GM12878 (cell line): ENCODE measurements around the gene SEMA3B. TPM values are rescaled to one million over a fixed set of nuclear protein-coding genes. Genes with fewer than 3 reads are reported as not detected.
A peak's percentile ranks its signal among the peaks of the same experiment; 100 is the strongest.

ENCODE experiments used
- ATAC-seq: fragments of 200-7000 bp; cut with Tn5 transposase; 3 replicates; pipeline ENCODE4 v1.9.1; 2020; ENCODE audit warnings: mild to moderate bottlenecking, moderate library complexity
- BruUV-seq: library from RNA; stranded (reverse); fragments of 400-500 nt; replicated peaks from 2 replicates; lab custom pipeline; 2021; lab: Mats Ljungman, UMichigan
- CTCF ChIA-PET: fragments of 300-600 bp; sonication (Branson Sonifier 250); formaldehyde crosslinking; extraction: SDS; loops from one replicate; lab custom pipeline; 2021; ENCODE audit warnings: inconsistent platforms; lab: Yijun Ruan, JAX
- POLR2A ChIA-PET: fragments of 350-600 bp; formaldehyde crosslinking; extraction: SDS; loops from one replicate; lab custom pipeline; 2021; ENCODE audit warnings: inconsistent platforms; lab: Charles Lee
- RAD21 ChIA-PET: fragments of 300-600 bp; sonication (Branson Sonifier 250); formaldehyde crosslinking; loops from one replicate; lab custom pipeline; 2023; ENCODE audit warnings: antibody characterized with exemption; ENCODE audit not compliant: unreplicated experiment; lab: Charles Lee
- SMC1A ChIA-PET: fragments of 300-600 bp; sonication (Branson Sonifier 250); formaldehyde crosslinking; loops from one replicate; lab custom pipeline; 2023; ENCODE audit not compliant: unreplicated experiment, uncharacterized antibody; lab: Charles Lee
- DNase-seq: peaks from one replicate; pipeline ENCODE4 v3.0.0-alpha.2; 2011; ENCODE audit warnings: low read depth, low spot score
- FAIRE-seq: peaks from 3 replicates; lab custom pipeline; 2011; peaks lifted over from hg19 to GRCh38; lab: Jason Lieb, UNC
- H2AFZ ChIP-seq: 2 replicates; pipeline ENCODE4 v1.6.0; 2011; ENCODE audit warnings: low read depth, low read length, control low read depth; ENCODE audit not compliant: control insufficient read depth
- H3K27ac ChIP-seq: 2 replicates; pipeline ENCODE4 v1.5.1; 2011; ENCODE audit warnings: control low read depth; ENCODE audit not compliant: control insufficient read depth, insufficient read depth
- H3K27me3 ChIP-seq, 2 experiments: replicated peaks in 1 of 2; 2 replicates each; pipeline versions ENCODE4 v1.6.0 to v1.6.1; 2011; ENCODE audit warnings: low read length in 1 of 2; ENCODE audit not compliant: control insufficient read depth in 2 of 2, insufficient read depth in 2 of 2
- H3K36me3 ChIP-seq, 2 experiments: 2 replicates each; pipeline ENCODE4 v1.5.1; 2011; ENCODE audit warnings: low read length in 1 of 2; ENCODE audit not compliant: control insufficient read depth in 2 of 2, insufficient read depth in 2 of 2
- H3K4me1 ChIP-seq: 2 replicates; pipeline ENCODE4 v1.6.1; 2011; ENCODE audit warnings: mild to moderate bottlenecking, low read length, moderate library complexity, mixed read lengths; ENCODE audit not compliant: control insufficient read depth, insufficient read depth
- H3K4me2 ChIP-seq: 2 replicates; pipeline ENCODE4 v1.6.0; 2011; ENCODE audit warnings: control low read depth; ENCODE audit not compliant: control insufficient read depth, insufficient read depth
- H3K4me3 ChIP-seq: fragments of 200-600 bp; sonication (generic); 2 replicates; pipeline ENCODE4 v1.5.1; 2016
- H3K79me2 ChIP-seq: 2 replicates; pipeline ENCODE4 v1.6.0; 2011; ENCODE audit warnings: low read length; ENCODE audit not compliant: control insufficient read depth, insufficient read depth
- H3K9ac ChIP-seq: 2 replicates; pipeline ENCODE4 v1.8.0; 2011; ENCODE audit warnings: low read length, control low read depth, mixed read lengths; ENCODE audit not compliant: control insufficient read depth, insufficient read depth
- H3K9me3 ChIP-seq: replicated peaks from 3 replicates; pipeline ENCODE4 v1.5.1; 2011; ENCODE audit warnings: mild to moderate bottlenecking, low read length; ENCODE audit not compliant: control insufficient read depth, insufficient read depth
- H4K20me1 ChIP-seq: 2 replicates; pipeline ENCODE4 v1.6.0; 2011; ENCODE audit not compliant: control insufficient read depth, insufficient read depth
- ETV6 ChIP-seq, 2 experiments: fragments of 450-650 bp in 1 of 2; IDR thresholded peaks in 1 of 2; conservative IDR thresholded peaks in 1 of 2; 2 replicates each; pipeline ENCODE4 v1.6.1; 2014; ENCODE audit warnings: antibody characterized with exemption in 1 of 2, borderline replicate concordance in 1 of 2, low read depth in 1 of 2, mild to moderate bottlenecking in 1 of 2, moderate library complexity in 1 of 2
- MYB ChIP-seq: fragments of 150-350 bp; IDR thresholded peaks from 2 replicates; pipeline ENCODE4 v1.6.1; 2014; ENCODE audit warnings: mild to moderate bottlenecking, low read depth, low read length, borderline replicate concordance
- RUNX3 ChIP-seq: IDR thresholded peaks from 2 replicates; pipeline ENCODE4 v1.6.1; 2012; ENCODE audit warnings: low read length, inconsistent platforms
- ZNF274 ChIP-seq: IDR thresholded peaks from one replicate; pipeline ENCODE4 v1.8.0; 2011; ENCODE audit not compliant: insufficient read length, insufficient read depth
- WGBS: methylation state at CpG from one replicate; pipeline ENCODE4 v1.1.6; 2016; ENCODE audit warnings: low lambda C conversion rate; ENCODE audit not compliant: insufficient replicate concordance, insufficient coverage; ENCODE audit errors: missing lambda C conversion rate; 5-methylcytosine and 5-hydroxymethylcytosine counted together
- in situ Hi-C: fragments of 300-500 bp; cut with MboI; formaldehyde crosslinking; loops from 9 replicates; pipeline ENCODE4 v1.14.3; 2018; ENCODE audit warnings: mixed read lengths
- intact Hi-C: fragments of 100-400 bp; cut with micrococcal nuclease; formaldehyde crosslinking; loops from one replicate; pipeline ENCODE4 v1.14.2; 2022; ENCODE audit not compliant: unreplicated experiment
- polyA plus RNA-seq, 11 experiments: library from polyadenylated mRNA; depleted of rRNA in 4 of 11; unstranded in 6 of 11; stranded (reverse) in 5 of 11; fragments of >200 nt; fragmentation: Nextera tagmentation in 4 of 11; fragmentation: Illumina TruSeq in 1 of 11; extraction: Ambion mirVana in 4 of 11; extraction: Trizol in 1 of 11; gene quantifications; 1 replicate in 1 of 11; 2 replicates in 10 of 11; pipeline versions ENCODE4 v1.2.1 to v1.2.3, GENCODE V29; 2011 to 2016; ENCODE audit warnings: inconsistent platforms in 2 of 11, missing spikeins in 2 of 11, low read depth in 1 of 11
- total RNA-seq, 4 experiments: library from RNA; depleted of rRNA in 3 of 4; stranded (reverse); fragments of >200 nt in 3 of 4; fragmentation: Illumina TruSeq in 1 of 4; extraction: Trizol in 1 of 4; gene quantifications; 2 replicates each; pipeline versions ENCODE4 v1.2.1 to v1.2.3, GENCODE V29; 2013 to 2021
- TF ChIP-seq, protein P1 (sequence below): fragments of 450-650 bp; formaldehyde crosslinking; IDR thresholded peaks from 2 replicates; pipeline ENCODE4 v1.4.0; 2020; ENCODE audit warnings: mild to moderate bottlenecking, moderate library complexity
- TF ChIP-seq, protein P2 (sequence below): fragments of 450-650 bp; IDR thresholded peaks from 2 replicates; pipeline ENCODE4 v1.6.1; 2017; ENCODE audit warnings: low read depth, mild to moderate bottlenecking, moderate library complexity

Gene SEMA3B
- total and polyA plus RNA-seq, 10 of the 15 experiments (the other 5 are each of a cell fraction or from before 2014, with no cell fraction given), result 0.06 to 0.59 (median 0.14) TPM; not detected in 2

DNA sequence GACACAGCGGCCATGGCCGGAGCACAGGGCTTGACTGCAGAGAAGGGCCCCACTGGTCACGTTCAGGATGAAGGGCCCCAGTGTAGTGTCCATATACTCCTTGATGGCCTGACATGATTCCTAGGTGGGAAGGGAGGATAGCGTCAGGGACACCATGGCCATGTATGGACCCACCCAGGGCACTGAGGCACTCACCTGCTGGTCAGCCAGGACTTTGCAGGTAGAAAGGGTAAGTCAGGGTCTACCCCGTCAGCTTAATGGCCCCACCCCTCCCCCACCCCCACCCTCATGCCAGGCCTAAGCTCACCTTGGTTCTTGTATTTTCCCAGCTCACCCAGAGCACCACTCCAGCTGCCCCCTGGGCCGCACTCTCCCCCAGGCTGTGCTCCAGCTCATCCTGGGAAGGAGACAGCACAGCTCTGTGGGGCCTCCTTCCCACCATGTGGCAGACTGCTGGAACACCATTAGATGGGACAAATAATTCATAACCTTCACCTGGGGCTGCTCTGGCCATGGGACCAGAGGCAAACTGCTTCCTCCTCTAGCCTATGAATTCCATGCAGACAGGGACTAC, 31.8 kb downstream of the SEMA3B start:
- Histone ChIP-seq H2AFZ (no peak overlapping the region), H4K20me1 (no peaks in the 10 kb centered on the region), H3K9me3 (no peaks in the 10 kb centered on the region), H3K4me3 (peak overlapping the region; percentile 13; the same call in 1 of the 2 replicates), H3K4me1 (peaks cover 4% of the 10 kb centered on the region), H3K9ac (no peak overlapping the region), H3K36me3 (no peaks in the 10 kb centered on the region), H3K27ac (no peak overlapping the region), H3K4me2 (peak overlapping the region; percentile 90; the same call in 1 of the 2 replicates), H3K27me3 (no peaks in the 10 kb centered on the region), H3K79me2 (peaks cover 2% of the 10 kb centered on the region; the same call in 1 of the 2 replicates)
- POLR2A ChIA-PET, result no interaction called here
- RAD21 ChIA-PET, result no interaction called here
- BruUV-seq, result no TSS peak
- no peak for FAIRE-seq
- 85% methylated on average over 6 of the region's 6 CpGs for WGBS
- ATAC-seq, result no peak
- CTCF ChIA-PET, result interaction anchor here (0.7 to 3.5 kb wide), 2 partner anchors 18 to 24 kb away, joined by 3 to 13 read pairs; no protein-coding TSS in a partner anchor
- no peak for DNase-seq
- SMC1A ChIA-PET, result no interaction called here
- TF ChIP-seq, protein P1, sequence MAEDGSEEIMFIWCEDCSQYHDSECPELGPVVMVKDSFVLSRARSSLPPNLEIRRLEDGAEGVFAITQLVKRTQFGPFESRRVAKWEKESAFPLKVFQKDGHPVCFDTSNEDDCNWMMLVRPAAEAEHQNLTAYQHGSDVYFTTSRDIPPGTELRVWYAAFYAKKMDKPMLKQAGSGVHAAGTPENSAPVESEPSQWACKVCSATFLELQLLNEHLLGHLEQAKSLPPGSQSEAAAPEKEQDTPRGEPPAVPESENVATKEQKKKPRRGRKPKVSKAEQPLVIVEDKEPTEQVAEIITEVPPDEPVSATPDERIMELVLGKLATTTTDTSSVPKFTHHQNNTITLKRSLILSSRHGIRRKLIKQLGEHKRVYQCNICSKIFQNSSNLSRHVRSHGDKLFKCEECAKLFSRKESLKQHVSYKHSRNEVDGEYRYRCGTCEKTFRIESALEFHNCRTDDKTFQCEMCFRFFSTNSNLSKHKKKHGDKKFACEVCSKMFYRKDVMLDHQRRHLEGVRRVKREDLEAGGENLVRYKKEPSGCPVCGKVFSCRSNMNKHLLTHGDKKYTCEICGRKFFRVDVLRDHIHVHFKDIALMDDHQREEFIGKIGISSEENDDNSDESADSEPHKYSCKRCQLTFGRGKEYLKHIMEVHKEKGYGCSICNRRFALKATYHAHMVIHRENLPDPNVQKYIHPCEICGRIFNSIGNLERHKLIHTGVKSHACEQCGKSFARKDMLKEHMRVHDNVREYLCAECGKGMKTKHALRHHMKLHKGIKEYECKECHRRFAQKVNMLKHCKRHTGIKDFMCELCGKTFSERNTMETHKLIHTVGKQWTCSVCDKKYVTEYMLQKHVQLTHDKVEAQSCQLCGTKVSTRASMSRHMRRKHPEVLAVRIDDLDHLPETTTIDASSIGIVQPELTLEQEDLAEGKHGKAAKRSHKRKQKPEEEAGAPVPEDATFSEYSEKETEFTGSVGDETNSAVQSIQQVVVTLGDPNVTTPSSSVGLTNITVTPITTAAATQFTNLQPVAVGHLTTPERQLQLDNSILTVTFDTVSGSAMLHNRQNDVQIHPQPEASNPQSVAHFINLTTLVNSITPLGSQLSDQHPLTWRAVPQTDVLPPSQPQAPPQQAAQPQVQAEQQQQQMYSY (CRISPR knock-in tag), result no peak
- TF ChIP-seq, protein P2, sequence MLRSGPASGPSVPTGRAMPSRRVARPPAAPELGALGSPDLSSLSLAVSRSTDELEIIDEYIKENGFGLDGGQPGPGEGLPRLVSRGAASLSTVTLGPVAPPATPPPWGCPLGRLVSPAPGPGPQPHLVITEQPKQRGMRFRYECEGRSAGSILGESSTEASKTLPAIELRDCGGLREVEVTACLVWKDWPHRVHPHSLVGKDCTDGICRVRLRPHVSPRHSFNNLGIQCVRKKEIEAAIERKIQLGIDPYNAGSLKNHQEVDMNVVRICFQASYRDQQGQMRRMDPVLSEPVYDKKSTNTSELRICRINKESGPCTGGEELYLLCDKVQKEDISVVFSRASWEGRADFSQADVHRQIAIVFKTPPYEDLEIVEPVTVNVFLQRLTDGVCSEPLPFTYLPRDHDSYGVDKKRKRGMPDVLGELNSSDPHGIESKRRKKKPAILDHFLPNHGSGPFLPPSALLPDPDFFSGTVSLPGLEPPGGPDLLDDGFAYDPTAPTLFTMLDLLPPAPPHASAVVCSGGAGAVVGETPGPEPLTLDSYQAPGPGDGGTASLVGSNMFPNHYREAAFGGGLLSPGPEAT, result no peak
- TF ChIP-seq MYB (no peak), ETV6 (conservative IDR thresholded peaks at IDR 0.05 in 1 of 2, IDR thresholded peaks at IDR 0.05 in 1 of 2; ENCODE audit: borderline replicate concordance in 1 of 2, low read depth in 1 of 2) (no peak), RUNX3 (no peak), ZNF274 (no peak)
- in situ Hi-C loops (no loop called here), intact Hi-C loops (no loop called here)
